OCI-LY1 (cell line): ENCODE data around the gene MAML2.

ENCODE experiments used
- CTCF ChIP-seq: fragments of 200-600 bp; sonication (generic), shearing (Covaris generic); IDR thresholded peaks from 2 replicates; pipeline ENCODE4 v1.5.1; 2017; ENCODE audit warnings: mild to moderate bottlenecking, antibody characterized with exemption, low read length, moderate library complexity, mixed read lengths
- EZH2 ChIP-seq: fragments of 200-600 bp; sonication (generic), shearing (Covaris generic); IDR thresholded peaks from 2 replicates; pipeline ENCODE4 v1.8.0; 2017; ENCODE audit warnings: borderline replicate concordance, mixed run types, mild to moderate bottlenecking, antibody characterized with exemption, low read length, moderate library complexity, mixed read lengths

GRCh38 chr11:96319898-96320656 lies 22.9 kb downstream of the MAML2 start:
- TF ChIP-seq CTCF (no peak), EZH2 (no peak)
